Measurements from ENCODE around the gene GNG7. TPM values are rescaled to one million over a fixed set of nuclear protein-coding genes. Genes with fewer than 3 reads are reported as not detected.

The GNG7 gene
- polyA plus RNA-seq, 4 donors: 0.99 to 3.5 (median 2.6) TPM; not detected in 1

- H3K9me3 ChIP-seq (ENCODE audit: control insufficient read depth in 2 of 2, insufficient read depth in 1 of 2, low read depth in 1 of 2, low read length in 1 of 2): peaks cover 0 to 22% of the 10 kb centered on the region in 2 donors
- FAIRE-seq (no peak), DNase-seq (no peak)
- peaks cover 0 to 22% (median 0%) of the 10 kb centered on the region in 3 donors for H3K27me3 ChIP-seq (ENCODE audit: control insufficient read depth in 3 of 3, insufficient read depth in 3 of 3, low read length in 3 of 3)
- 31 to 64% (median 47%) methylated on average over 28 of the region's 28 CpGs for WGBS, 3 donors
- peaks cover 0 to 3% (median 2%) of the 10 kb centered on the region in 3 donors for H3K4me1 ChIP-seq (ENCODE audit: control insufficient read depth in 3 of 3, insufficient read depth in 2 of 3, low read depth in 1 of 3, low read length in 2 of 3)
- no peak overlapping the region for H3K4me3 ChIP-seq (ENCODE audit: low read depth in 1 of 3, low read length in 3 of 3)
- no peak overlapping the region for H3K27ac ChIP-seq (ENCODE audit: low read depth in 1 of 3, low read length in 2 of 3)
- no peaks in the 10 kb centered on the region for H3K36me3 ChIP-seq (ENCODE audit: control insufficient read depth in 3 of 3, insufficient read depth in 2 of 3, low read depth in 1 of 3, low read length in 3 of 3)
Measured at GRCh38 chr19:2634228-2634951, 68.1 kb downstream of the GNG7 start.

- Histone ChIP-seq H3K9me3 (ENCODE audit: control insufficient read depth in 2 of 2, insufficient read depth in 1 of 2, low read depth in 1 of 2, low read length in 1 of 2) (peaks cover 0 to 23% of the 10 kb centered on the region in 2 donors), H3K27ac (ENCODE audit: low read depth in 1 of 3, low read length in 2 of 3) (no peak overlapping the region), H3K36me3 (ENCODE audit: control insufficient read depth in 3 of 3, insufficient read depth in 2 of 3, low read depth in 1 of 3, low read length in 3 of 3) (no peaks in the 10 kb centered on the region), H3K4me3 (ENCODE audit: low read depth in 1 of 3, low read length in 3 of 3) (no peak overlapping the region), H3K27me3 (ENCODE audit: control insufficient read depth in 3 of 3, insufficient read depth in 3 of 3, low read length in 3 of 3) (peaks cover 0 to 19% (median 0%) of the 10 kb centered on the region in 3 donors), H3K4me1 (ENCODE audit: control insufficient read depth in 3 of 3, insufficient read depth in 2 of 3, low read depth in 1 of 3, low read length in 2 of 3) (peaks cover 0 to 3% (median 2%) of the 10 kb centered on the region in 3 donors)
- DNase-seq: no peak
- 76 to 79% (median 78%) methylated on average over 12 of the region's 12 CpGs for WGBS, 3 donors
- FAIRE-seq: no peak
Measured at GRCh38 chr19:2633693-2634075, 68.8 kb downstream of the GNG7 start.

GRCh38 chr19:2631213-2631821 lies 71.2 kb downstream of the GNG7 start:
- 92 to 97% (median 92%) methylated on average over 4 of the region's 4 CpGs for WGBS, 3 donors
- no peaks in the 10 kb centered on the region for H3K36me3 ChIP-seq (ENCODE audit: control insufficient read depth in 3 of 3, insufficient read depth in 2 of 3, low read depth in 1 of 3, low read length in 3 of 3)
- peaks cover 0 to 6% (median 0%) of the 10 kb centered on the region in 3 donors for H3K4me1 ChIP-seq (ENCODE audit: control insufficient read depth in 3 of 3, insufficient read depth in 2 of 3, low read depth in 1 of 3, low read length in 2 of 3)
- no peak for DNase-seq
- no peak overlapping the region for H3K27ac ChIP-seq (ENCODE audit: low read depth in 1 of 3, low read length in 2 of 3)
- peaks cover 0 to 10% (median 0%) of the 10 kb centered on the region in 3 donors for H3K27me3 ChIP-seq (ENCODE audit: control insufficient read depth in 3 of 3, insufficient read depth in 3 of 3, low read length in 3 of 3)
- H3K4me3 ChIP-seq (ENCODE audit: low read depth in 1 of 3, low read length in 3 of 3): no peak overlapping the region
- H3K9me3 ChIP-seq (ENCODE audit: control insufficient read depth in 2 of 2, insufficient read depth in 1 of 2, low read depth in 1 of 2, low read length in 1 of 2): peaks cover 0 to 26% of the 10 kb centered on the region in 2 donors
- no peak for FAIRE-seq

GRCh38 chr19:2630352-2631001 lies 72.0 kb downstream of the GNG7 start:
- Histone ChIP-seq H3K36me3 (ENCODE audit: control insufficient read depth in 3 of 3, insufficient read depth in 2 of 3, low read depth in 1 of 3, low read length in 3 of 3) (no peaks in the 10 kb centered on the region), H3K27ac (ENCODE audit: low read depth in 1 of 3, low read length in 2 of 3) (peak overlapping the region in 1 of 3 donors; percentile 66), H3K4me1 (ENCODE audit: control insufficient read depth in 3 of 3, insufficient read depth in 2 of 3, low read depth in 1 of 3, low read length in 2 of 3) (peaks cover 0 to 6% (median under 1%) of the 10 kb centered on the region in 3 donors), H3K27me3 (ENCODE audit: control insufficient read depth in 3 of 3, insufficient read depth in 3 of 3, low read length in 3 of 3) (peaks cover 0 to 10% (median 0%) of the 10 kb centered on the region in 3 donors), H3K9me3 (ENCODE audit: control insufficient read depth in 2 of 2, insufficient read depth in 1 of 2, low read depth in 1 of 2, low read length in 1 of 2) (peaks cover 0 to 26% of the 10 kb centered on the region in 2 donors), H3K4me3 (ENCODE audit: low read depth in 1 of 3, low read length in 3 of 3) (no peak overlapping the region)
- no peak for FAIRE-seq
- no peak for DNase-seq
- WGBS, 3 donors: 95 to 96% (median 96%) methylated on average over 6 of the region's 6 CpGs

GRCh38 chr19:2629491-2630351 lies 72.8 kb downstream of the GNG7 start:
- DNase-seq (peak in 1 of 2 donors; percentile 75), FAIRE-seq (no peak)
- Histone ChIP-seq H3K4me3 (ENCODE audit: low read depth in 1 of 3, low read length in 3 of 3) (no peak overlapping the region), H3K9me3 (ENCODE audit: control insufficient read depth in 2 of 2, insufficient read depth in 1 of 2, low read depth in 1 of 2, low read length in 1 of 2) (peaks cover 0 to 26% of the 10 kb centered on the region in 2 donors), H3K36me3 (ENCODE audit: control insufficient read depth in 3 of 3, insufficient read depth in 2 of 3, low read depth in 1 of 3, low read length in 3 of 3) (no peaks in the 10 kb centered on the region), H3K27ac (ENCODE audit: low read depth in 1 of 3, low read length in 2 of 3) (peak overlapping the region in 2 of 3 donors; percentile 38 to 66), H3K27me3 (ENCODE audit: control insufficient read depth in 3 of 3, insufficient read depth in 3 of 3, low read length in 3 of 3) (peaks cover 0 to 7% (median 0%) of the 10 kb centered on the region in 3 donors), H3K4me1 (ENCODE audit: control insufficient read depth in 3 of 3, insufficient read depth in 2 of 3, low read depth in 1 of 3, low read length in 2 of 3) (peaks cover 0 to 6% (median 4%) of the 10 kb centered on the region in 3 donors)
- WGBS, 3 donors: 59 to 75% (median 60%) methylated on average over 16 of the region's 16 CpGs

GRCh38 chr19:2628597-2628996 lies 73.9 kb downstream of the GNG7 start:
- H3K4me3 ChIP-seq (ENCODE audit: low read depth in 1 of 3, low read length in 3 of 3): no peak overlapping the region
- FAIRE-seq (no peak), DNase-seq (no peak)
- no peaks in the 10 kb centered on the region for H3K36me3 ChIP-seq (ENCODE audit: control insufficient read depth in 3 of 3, insufficient read depth in 2 of 3, low read depth in 1 of 3, low read length in 3 of 3)
- H3K27ac ChIP-seq (ENCODE audit: low read depth in 1 of 3, low read length in 2 of 3): no peak overlapping the region
- no peaks in the 10 kb centered on the region for H3K27me3 ChIP-seq (ENCODE audit: control insufficient read depth in 3 of 3, insufficient read depth in 3 of 3, low read length in 3 of 3)
- WGBS, 3 donors: 94% methylated on average over 8 of the region's 8 CpGs
- H3K4me1 ChIP-seq (ENCODE audit: control insufficient read depth in 3 of 3, insufficient read depth in 2 of 3, low read depth in 1 of 3, low read length in 2 of 3): peaks cover 0 to 6% (median 4%) of the 10 kb centered on the region in 3 donors
- H3K9me3 ChIP-seq (ENCODE audit: control insufficient read depth in 2 of 2, insufficient read depth in 1 of 2, low read depth in 1 of 2, low read length in 1 of 2): peaks cover 0 to 26% of the 10 kb centered on the region in 2 donors

- peaks cover 0 to 6% (median 4%) of the 10 kb centered on the region in 3 donors for H3K4me1 ChIP-seq (ENCODE audit: control insufficient read depth in 3 of 3, insufficient read depth in 2 of 3, low read depth in 1 of 3, low read length in 2 of 3)
- DNase-seq: no peak
- H3K27ac ChIP-seq (ENCODE audit: low read depth in 1 of 3, low read length in 2 of 3): peak overlapping the region in 2 of 3 donors; percentile 66 to 77
Measured at GRCh38 chr19:2627855-2628254, 74.6 kb downstream of the GNG7 start.

More at GRCh38 chr19:2627855-2628254, 74.6 kb downstream of the GNG7 start:
- no peak overlapping the region for H3K4me3 ChIP-seq (ENCODE audit: low read depth in 1 of 3, low read length in 3 of 3)
- H3K27me3 ChIP-seq (ENCODE audit: control insufficient read depth in 3 of 3, insufficient read depth in 3 of 3, low read length in 3 of 3): no peaks in the 10 kb centered on the region
- no peaks in the 10 kb centered on the region for H3K36me3 ChIP-seq (ENCODE audit: control insufficient read depth in 3 of 3, insufficient read depth in 2 of 3, low read depth in 1 of 3, low read length in 3 of 3)
- H3K9me3 ChIP-seq (ENCODE audit: control insufficient read depth in 2 of 2, insufficient read depth in 1 of 2, low read depth in 1 of 2, low read length in 1 of 2): peaks cover 0 to 31% of the 10 kb centered on the region in 2 donors
- WGBS, 3 donors: 43 to 76% (median 50%) methylated on average over 7 of the region's 7 CpGs
- FAIRE-seq: no peak

Data from small intestine (tissue), 7 donors.